ENCODE measurements around the gene CACNB3. TPM values are rescaled to one million over a fixed set of nuclear protein-coding genes. Genes with fewer than 3 reads are reported as not detected.
"Not testable (repeated sequence)": the region's sequence is repeated elsewhere in the genome, so short reads cannot be mapped to it uniquely, and the experiment has no call there.

The CACNB3 gene
- total RNA-seq, 1 donor from 2014 or later: 56.3 TPM

DNA sequence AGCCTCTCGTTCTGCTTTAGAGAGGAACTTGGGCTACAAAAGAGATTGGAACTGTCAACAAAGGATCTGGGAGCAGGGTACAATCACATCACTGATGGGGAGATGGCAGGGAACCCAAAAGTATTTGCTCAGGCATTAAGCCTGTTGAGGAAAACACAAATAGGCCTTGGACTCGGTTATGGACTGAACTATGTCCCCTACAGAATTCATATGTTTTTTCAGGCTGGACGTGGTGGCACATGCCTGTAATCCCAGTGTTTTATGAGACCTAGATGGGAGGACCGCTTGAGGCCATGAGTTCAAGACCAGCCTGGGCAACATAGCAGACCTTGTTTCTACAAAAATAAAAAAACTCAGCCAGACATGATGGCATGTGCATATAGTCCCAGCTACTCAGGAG, 19.8 kb downstream of the CACNB3 start:
- H3K27me3 Mint-ChIP-seq: no peaks in the 10 kb centered on the region
- no peak overlapping the region for H3K27ac Mint-ChIP-seq
- no peaks in the 10 kb centered on the region for H3K4me1 Mint-ChIP-seq (ENCODE audit: unreplicated experiment)
- peaks cover 33% of the 10 kb centered on the region for H3K36me3 Mint-ChIP-seq
- no peak overlapping the region for H3K4me3 Mint-ChIP-seq
- TF ChIP-seq, protein P1, sequence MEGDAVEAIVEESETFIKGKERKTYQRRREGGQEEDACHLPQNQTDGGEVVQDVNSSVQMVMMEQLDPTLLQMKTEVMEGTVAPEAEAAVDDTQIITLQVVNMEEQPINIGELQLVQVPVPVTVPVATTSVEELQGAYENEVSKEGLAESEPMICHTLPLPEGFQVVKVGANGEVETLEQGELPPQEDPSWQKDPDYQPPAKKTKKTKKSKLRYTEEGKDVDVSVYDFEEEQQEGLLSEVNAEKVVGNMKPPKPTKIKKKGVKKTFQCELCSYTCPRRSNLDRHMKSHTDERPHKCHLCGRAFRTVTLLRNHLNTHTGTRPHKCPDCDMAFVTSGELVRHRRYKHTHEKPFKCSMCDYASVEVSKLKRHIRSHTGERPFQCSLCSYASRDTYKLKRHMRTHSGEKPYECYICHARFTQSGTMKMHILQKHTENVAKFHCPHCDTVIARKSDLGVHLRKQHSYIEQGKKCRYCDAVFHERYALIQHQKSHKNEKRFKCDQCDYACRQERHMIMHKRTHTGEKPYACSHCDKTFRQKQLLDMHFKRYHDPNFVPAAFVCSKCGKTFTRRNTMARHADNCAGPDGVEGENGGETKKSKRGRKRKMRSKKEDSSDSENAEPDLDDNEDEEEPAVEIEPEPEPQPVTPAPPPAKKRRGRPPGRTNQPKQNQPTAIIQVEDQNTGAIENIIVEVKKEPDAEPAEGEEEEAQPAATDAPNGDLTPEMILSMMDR (conservative IDR thresholded peaks at IDR 0.05): no peak
- no peaks in the 10 kb centered on the region for H3K9me3 Mint-ChIP-seq
- DNase-seq (ENCODE audit: extremely low spot score, unreplicated experiment): no peak

- not testable (repeated sequence) for H3K27me3 Mint-ChIP-seq; H3K9me3 Mint-ChIP-seq; H3K27ac Mint-ChIP-seq; H3K4me1 Mint-ChIP-seq (ENCODE audit: unreplicated experiment); DNase-seq (ENCODE audit: extremely low spot score, unreplicated experiment); H3K4me3 Mint-ChIP-seq
- peaks cover 29% of the 10 kb centered on the region for H3K36me3 Mint-ChIP-seq
Observed at GRCh38 chr12:48842021-48842420, 23.7 kb downstream of the CACNB3 start.

DNA sequence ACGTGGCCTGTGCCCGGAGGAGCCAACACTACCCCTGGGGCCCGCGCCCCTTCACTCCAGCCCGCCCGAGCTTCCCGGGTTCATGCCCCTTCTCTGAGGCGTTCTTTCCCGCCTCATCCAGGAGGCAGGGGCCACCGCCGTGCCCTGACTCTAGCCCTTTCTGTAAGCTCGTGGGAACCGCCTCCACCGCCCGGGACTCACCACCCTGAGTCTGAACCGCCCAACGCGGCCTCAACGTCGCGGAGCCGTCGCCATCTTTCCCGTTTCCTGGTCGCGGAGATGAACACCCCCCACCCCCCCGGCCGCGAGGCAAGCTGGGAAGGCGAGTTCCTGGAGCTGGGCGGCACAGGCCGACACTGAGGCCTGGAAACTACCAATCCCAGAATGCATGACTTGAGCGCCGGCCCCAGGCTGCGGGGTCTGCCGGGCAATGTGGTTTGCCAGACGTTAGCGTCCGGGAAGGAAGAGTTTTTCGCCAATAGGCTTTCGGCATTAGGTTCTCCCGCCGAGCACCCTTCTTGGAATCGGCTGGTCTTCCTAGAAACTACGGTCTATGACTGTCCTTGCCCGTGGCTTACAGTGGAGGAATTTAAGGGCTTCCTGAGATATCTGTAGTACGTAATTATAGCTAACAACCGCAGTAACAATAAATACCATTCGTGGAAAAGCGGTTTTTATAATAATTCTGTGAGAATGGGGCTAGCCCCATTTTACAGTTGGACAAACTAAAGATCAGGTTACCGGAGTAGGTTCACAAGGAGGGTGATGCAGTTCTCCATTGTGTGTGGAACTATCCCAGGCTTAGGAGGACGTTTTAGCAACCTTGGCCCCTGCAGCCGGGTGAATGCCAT, 33.8 kb downstream of the CACNB3 start, which contains the start of gene DDX23:
DDX23 (minus strand) TSS at position 281 of the 851 bp plus-strand sequence. CDS start 6,381 bp downstream, outside the sequence.
- Mint-ChIP-seq H3K4me1 (ENCODE audit: unreplicated experiment) (peaks cover 26% of the 10 kb centered on the region), H3K36me3 (no peaks in the 10 kb centered on the region), H3K4me3 (peak within 1 kb of the TSS; percentile 98), H3K27ac (peak within 1 kb of the TSS; percentile 87), H3K9me3 (no peaks in the 10 kb centered on the region), H3K27me3 (no peaks in the 10 kb centered on the region)
- TF ChIP-seq, protein P1 (conservative IDR thresholded peaks at IDR 0.05): no peak
- DNase-seq (ENCODE audit: extremely low spot score, unreplicated experiment): peak; percentile 94

DNA sequence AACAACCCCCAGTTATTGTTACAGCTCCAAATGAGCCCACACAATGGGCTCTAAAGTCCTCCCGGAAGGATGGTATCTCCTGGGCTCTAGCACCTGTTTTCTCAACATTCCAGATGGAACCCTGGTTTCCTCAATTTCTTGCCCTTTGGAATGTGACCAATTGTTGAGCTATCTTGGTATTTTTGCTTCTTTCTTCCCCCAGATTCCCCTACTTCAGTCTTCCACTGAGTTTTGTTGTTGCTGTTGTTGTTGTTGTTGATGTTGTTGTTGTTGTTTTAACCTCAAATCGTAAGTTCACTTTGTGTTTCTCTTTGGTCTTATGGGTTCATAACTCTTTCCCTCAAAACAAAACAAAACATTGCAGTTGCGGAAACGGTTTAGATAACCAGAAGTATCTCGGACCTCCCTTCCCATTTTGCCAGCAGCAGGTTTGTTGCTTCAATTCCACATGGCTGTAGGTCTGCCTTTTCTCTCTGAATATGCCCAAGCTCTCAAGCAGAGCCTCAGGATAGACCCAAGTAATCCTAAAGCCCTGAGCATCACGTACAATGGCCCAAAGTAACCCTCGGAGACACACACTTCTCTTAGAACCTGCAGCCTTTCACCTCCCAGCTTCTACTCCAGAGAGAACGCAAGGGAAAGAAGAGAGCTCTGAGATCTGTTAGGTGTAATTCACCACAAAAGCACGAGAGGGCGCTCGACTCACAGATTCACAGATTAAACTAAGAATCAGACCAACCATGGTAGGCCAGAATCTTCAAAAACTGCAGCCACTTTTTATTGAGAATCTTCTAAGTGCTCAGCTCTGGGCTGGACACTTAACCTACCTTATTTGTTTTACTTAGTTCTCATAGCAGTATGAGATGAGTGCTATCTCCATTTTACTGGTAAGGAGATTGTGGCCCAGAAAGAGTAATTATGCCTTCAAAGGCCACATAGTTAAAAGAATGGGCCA, 34.7 kb downstream of the CACNB3 start:
- peak overlapping the region; percentile 87 for H3K27ac Mint-ChIP-seq
- peaks cover 26% of the 10 kb centered on the region for H3K4me1 Mint-ChIP-seq (ENCODE audit: unreplicated experiment)
- peak overlapping the region; percentile 98 for H3K4me3 Mint-ChIP-seq
- TF ChIP-seq, protein P1 (conservative IDR thresholded peaks at IDR 0.05): peak; percentile 95
- H3K9me3 Mint-ChIP-seq: no peaks in the 10 kb centered on the region
- no peaks in the 10 kb centered on the region for H3K27me3 Mint-ChIP-seq
- DNase-seq (ENCODE audit: extremely low spot score, unreplicated experiment): peak; percentile 84
- no peaks in the 10 kb centered on the region for H3K36me3 Mint-ChIP-seq

GRCh38 chr12:48854488-48854887, 36.2 kb downstream of the CACNB3 start:
- DNase-seq (ENCODE audit: extremely low spot score, unreplicated experiment): no peak
- H3K4me1 Mint-ChIP-seq (ENCODE audit: unreplicated experiment): peaks cover 26% of the 10 kb centered on the region
- H3K4me3 Mint-ChIP-seq: no peak overlapping the region
- H3K27me3 Mint-ChIP-seq: no peaks in the 10 kb centered on the region
- no peaks in the 10 kb centered on the region for H3K9me3 Mint-ChIP-seq
- H3K36me3 Mint-ChIP-seq: no peaks in the 10 kb centered on the region
- TF ChIP-seq, protein P1 (conservative IDR thresholded peaks at IDR 0.05): no peak
- no peak overlapping the region for H3K27ac Mint-ChIP-seq

GRCh38 chr12:48854932-48855331, 36.6 kb downstream of the CACNB3 start:
- H3K27me3 Mint-ChIP-seq; DNase-seq (ENCODE audit: extremely low spot score, unreplicated experiment); H3K27ac Mint-ChIP-seq; H3K4me3 Mint-ChIP-seq; H3K36me3 Mint-ChIP-seq; H3K9me3 Mint-ChIP-seq: not testable (repeated sequence)
- peaks cover 23% of the 10 kb centered on the region for H3K4me1 Mint-ChIP-seq (ENCODE audit: unreplicated experiment)
